RPMI8226 (cell line): ENCODE data around the gene RPS8.
"Not testable (repeated sequence)": the region's sequence is repeated elsewhere in the genome, so short reads cannot be mapped to it uniquely, and the experiment has no call there.

Experiments used
- DNase-seq: peaks from one replicate; pipeline ENCODE4 v3.0.0-alpha.2; 2015

The RPS8 gene

GRCh38 chr1:44775078-44775929 is at the start of gene RPS8:
Gene RPS8 (plus strand): TSS chr1:44775540. CDS start chr1:44775597, 57 bp downstream.
- peak; percentile 97 for DNase-seq

GRCh38 chr1:44730741-44731512 is 44.4 kb upstream of the RPS8 start, which contains the start of gene RNU5D-1:
Gene RNU5D-1 (minus strand): TSS chr1:44731170.
- peak; percentile 98 for DNase-seq

DNA sequence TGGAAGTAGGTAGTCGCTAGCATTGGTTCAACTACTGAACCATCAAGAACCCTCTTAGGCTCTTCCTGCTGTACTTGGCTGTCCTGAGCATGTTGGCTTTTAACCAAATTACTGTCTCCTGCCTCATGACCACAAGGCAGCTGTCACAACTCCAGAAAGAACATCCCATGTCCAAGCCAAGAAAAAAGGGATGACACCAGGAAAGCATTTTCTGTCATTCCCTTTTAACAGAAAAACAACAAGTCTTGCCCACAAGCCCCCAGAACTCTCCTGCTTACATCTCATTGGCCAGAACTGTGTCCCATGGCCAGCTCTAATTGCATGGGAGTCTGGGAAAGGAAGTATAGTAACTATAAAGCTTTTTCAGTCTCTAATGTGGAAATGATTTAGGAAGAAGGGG is 42.0 kb upstream of the RPS8 start:
- no peak for DNase-seq

GRCh38 chr1:44733784-44734183 is 41.6 kb upstream of the RPS8 start:
- DNase-seq: no peak

- DNase-seq: no peak
Observed at GRCh38 chr1:44735992-44736391, 39.3 kb upstream of the RPS8 start.

GRCh38 chr1:44738953-44739306 is 36.4 kb upstream of the RPS8 start:
- DNase-seq: not testable (repeated sequence)

DNA sequence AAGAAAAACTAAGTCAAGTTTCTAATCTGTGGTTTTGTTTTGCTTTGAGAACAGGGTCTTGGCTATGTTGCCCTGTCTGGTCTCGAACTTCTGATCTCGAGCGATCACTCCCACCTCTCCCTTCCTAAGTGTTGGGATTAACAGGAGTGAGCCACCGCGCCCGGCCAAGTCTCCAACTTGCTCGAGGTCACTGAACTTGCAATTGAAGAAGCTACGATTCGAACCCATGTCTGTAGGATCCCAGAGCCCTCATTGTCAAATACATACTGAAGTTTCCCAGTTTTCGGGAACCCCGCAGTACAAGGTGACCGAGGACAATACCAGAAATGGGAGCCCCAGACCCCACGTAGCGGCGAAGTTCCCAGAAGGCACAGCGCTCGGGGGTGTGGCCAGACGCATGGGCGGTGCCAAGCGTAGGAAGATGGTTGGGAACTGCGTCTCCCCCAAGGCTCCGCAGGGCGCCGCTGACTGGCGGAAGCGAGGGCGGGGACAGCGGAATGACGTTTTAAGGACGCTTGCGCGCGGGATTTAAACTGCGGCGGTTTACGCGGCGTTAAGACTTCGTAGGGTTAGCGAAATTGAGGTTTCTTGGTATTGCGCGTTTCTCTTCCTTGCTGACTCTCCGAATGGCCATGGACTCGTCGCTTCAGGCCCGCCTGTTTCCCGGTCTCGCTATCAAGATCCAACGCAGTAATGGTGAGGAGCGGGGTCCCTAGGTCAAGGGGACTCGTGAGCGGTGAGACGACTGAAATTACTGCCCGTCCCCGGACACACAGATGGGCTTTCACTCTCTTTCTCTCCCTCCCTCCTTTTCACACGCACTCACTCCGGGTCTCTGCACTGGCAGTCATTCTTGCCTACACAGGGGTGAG is 35.8 kb upstream of the RPS8 start, which contains the start of gene KIF2C:
TSS of gene KIF2C (plus strand) at position 531 of the 872 bp plus-strand sequence. CDS start at position 627, 96 bp downstream.
- peak; percentile 99 for DNase-seq

GRCh38 chr1:44740179-44740617 is 35.1 kb upstream of the RPS8 start:
- peak; percentile 28 for DNase-seq

DNA sequence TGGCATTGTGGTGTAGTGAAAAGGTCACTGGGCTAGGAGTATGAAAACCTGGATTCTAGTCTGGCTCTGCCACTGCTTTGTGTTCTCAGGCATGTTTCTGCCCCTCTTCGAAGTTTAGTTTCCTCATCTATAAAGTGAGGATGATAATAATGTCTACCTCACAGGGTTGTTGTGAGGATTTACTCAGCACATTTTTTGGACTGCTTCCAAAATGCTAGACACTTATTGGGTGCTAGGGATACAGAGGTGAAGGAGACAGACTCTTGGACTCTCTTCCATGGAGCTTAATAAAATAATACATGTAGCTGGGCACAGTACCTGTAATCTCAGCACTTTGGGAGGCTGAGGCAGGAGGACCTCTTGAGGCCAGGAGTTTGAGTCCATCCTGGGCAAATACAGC is 32.1 kb upstream of the RPS8 start:
- no peak for DNase-seq

DNA sequence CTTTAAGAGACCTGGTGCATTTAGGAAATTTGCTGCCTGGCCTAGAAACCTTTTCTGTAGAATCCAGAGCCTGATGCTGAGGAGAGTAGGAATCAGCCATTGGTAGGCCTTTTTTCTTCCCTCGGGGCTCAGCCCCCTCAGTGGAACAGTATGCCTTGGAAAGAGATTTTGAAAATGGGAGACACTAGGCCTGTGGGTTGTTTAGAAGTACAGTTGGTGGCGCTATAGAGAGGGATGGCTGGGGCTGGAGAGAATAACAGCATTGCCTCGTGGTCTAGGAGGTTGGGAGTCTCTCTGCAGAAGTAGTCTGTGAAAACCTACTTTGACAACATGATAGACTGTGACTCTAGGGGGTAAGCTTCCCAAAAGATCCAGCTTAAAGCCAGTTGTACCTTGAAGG is 27.5 kb upstream of the RPS8 start:
- DNase-seq: no peak

DNA sequence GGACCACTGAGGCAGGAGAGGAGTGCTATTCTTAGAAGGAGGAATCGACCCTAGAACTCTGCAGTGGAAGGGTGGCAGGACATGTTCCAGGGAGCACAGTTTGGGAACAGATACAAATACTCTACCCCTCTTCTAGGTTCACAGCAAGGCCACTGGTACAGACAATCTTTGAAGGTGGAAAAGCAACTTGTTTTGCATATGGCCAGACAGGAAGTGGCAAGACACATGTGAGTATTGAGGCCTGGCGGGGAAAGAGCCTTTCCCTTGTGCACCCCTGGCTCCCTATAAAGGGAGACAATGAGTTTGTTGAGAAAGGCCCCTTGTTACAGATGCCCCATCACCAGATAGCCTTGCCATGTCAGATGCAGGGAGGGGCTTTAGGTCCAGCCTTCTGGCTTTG is 17.9 kb upstream of the RPS8 start:
- DNase-seq: no peak

DNA sequence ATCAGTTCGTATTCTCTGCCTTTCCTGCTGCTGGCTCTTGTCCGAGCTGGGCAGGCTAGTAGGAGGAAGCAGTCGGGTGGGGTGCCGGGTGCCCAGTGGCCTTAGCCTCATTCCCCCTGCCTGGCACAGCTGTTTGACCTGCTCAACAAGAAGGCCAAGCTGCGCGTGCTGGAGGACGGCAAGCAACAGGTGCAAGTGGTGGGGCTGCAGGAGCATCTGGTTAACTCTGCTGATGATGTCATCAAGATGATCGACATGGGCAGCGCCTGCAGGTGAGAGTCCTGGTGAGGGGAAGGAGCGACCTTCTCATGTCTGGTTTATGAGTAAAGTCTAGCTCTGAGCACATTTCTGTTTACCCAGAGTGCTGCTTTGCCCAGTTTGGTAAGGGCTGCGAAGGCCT is 16.3 kb upstream of the RPS8 start:
- no peak for DNase-seq

- no peak for DNase-seq
Observed at GRCh38 chr1:44760876-44761275, 14.5 kb upstream of the RPS8 start.

DNA sequence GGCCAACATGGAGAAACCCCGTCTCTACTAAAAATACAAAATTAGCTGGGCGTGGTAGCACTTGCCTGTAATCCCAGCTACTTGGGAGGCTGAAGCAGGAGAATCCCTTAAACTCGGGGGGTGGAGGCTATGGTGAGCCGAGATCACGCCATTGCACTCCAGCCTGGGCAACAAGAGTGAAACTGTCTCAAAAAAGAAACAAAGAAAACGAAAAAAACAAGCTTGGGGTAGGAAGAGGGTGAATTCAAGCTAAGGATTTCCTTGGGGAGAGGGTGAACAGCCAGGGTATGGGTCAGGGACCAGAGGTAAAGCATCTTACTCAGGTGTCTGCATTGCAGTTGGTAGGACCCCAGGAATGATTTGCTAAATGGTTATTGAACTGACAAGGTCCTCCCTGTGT is 8.9 kb upstream of the RPS8 start:
- not testable (repeated sequence) for DNase-seq

DNA sequence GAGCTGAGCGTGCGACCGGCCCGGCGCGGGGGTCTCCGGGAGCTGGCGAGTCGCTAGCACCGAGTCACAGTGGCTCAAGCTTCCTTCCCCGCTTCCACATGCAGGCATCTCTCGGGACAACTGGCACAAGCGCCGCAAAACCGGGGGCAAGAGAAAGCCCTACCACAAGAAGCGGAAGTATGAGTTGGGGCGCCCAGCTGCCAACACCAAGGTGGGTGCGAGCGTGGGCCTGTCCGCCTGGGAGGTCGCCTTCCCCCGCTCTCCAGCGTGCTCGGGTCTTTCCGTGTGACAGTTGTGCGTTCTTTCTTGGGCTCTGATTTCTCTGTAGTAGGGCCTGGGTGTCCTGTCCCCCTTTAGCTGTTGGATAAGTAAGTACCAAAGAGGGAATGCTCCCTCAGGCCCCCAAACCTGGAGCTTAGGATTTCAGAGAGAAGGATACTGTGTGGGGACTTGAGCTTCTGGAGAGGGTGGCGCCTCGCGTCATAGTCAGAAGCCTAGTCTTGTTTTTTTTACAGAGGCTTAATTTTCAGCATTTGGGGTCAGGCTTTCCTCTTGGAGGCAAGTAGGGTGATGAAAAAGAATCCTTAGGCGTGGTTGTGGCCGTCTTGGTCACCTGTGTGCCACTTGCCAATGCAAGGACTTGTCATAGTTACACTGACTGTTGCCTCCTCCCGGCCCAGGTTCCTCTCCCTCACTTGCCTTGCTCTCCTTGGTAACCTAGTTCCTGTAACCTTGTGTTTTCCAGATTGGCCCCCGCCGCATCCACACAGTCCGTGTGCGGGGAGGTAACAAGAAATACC is 790 bp downstream of the RPS8 start:
- peak; percentile 60 for DNase-seq

GRCh38 chr1:44776730-44777068 is 1.4 kb downstream of the RPS8 start:
- no peak for DNase-seq

DNA sequence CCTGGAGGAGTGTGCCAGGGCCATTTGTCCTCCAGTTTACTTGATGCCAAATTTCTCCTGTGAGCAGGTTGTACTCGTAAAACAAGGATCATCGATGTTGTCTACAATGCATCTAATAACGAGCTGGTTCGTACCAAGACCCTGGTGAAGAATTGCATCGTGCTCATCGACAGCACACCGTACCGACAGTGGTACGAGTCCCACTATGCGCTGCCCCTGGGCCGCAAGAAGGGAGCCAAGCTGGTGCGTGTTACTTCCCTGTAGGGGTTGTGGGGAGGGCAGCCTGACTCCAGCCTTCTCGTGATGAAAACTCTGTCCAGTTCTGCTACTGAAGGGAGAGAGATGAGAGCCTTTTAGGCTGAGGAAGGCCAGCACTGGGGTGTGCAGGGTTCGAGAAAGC is 2.2 kb downstream of the RPS8 start:
- DNase-seq: no peak

DNA sequence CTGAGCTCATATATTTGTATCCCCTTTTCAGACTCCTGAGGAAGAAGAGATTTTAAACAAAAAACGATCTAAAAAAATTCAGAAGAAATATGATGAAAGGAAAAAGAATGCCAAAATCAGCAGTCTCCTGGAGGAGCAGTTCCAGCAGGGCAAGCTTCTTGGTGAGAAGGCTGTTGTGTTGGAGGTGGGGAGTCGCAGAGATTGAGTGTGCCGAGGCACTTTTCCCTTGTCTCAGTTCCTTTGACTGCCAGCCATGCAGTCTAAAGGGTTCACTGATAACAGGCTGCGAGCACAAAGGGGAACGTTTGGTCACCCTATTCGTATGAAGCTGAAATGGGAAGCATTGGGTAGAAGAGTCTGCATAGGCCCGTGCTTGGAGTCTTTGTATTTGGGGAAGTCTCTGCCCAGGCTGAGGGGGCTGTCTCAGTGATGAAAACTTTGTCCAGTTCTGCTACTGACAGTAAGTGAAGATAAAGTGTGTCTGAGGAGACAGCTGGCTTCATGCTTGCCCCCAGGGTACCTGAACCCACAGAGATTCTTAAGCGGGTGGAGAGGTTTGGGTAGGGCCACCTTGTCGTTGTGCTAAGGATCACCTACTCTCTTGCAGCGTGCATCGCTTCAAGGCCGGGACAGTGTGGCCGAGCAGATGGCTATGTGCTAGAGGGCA is 2.8 kb downstream of the RPS8 start:
- DNase-seq: no peak

GRCh38 chr1:44778705-44779576 is 3.6 kb downstream of the RPS8 start:
- no peak for DNase-seq

DNA sequence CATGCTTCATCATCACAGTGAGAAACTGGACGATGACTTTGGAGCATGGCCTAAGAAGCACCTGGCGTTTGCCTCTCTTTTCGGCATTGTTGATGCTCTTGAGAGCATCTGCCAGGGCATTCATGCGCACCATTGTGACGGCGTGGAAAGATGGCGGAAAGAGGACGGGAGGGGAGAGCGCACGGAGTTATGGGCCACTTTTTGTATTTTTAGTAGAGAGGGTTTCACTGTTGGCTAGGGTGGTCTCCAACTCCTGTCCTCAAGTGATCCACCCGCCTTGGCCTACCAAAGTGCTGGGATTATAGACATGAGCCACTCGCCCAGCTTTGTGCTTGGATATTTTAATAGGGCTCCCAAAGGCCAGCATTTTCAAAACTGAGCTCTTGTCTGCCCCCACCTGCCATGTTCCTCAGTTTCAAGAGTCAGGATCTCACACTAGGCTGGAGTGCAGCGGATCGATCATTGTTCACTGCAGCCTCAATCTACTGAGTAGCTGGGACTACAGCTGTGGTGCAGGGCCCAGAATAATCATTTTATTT is 5.3 kb downstream of the RPS8 start:
- DNase-seq: no peak
